Astrocyte of the hippocampus (primary cell): ENCODE results near the gene LRRC38.

Source experiments
- DNase-seq: peaks from one replicate; pipeline ENCODE4 v3.0.0; 2011; ENCODE audit warnings: low read depth, low spot score

Gene LRRC38

DNA sequence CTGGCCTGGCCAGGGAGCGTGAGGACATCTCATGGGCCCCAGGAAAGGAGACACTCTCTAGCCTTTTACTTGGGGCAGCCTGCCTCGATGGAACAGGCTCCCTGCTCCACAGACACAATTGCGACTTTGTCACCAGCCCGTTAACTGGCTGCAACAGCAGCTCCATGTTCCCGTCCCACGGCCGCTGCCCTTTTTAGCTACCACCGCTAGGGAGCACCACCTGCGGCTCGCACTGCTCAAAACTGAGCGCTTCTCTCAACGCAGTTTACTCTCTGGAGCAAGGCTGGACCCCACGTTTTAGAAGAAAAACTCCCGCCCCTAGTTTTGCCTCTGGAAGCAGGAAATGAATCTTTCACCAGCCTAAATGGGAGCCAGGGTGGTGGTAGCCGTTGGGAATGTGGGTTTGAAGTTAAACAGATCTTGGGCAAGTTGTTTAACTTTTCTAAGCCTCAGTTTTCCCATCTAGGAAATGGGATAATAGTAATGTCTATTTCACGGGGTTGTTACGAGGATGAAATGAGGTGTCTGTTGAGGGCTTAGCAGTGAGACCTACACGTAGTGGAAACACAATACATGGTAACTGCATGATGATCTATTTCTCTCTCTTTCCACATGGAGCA, 3.5 kb upstream of the LRRC38 start:
- DNase-seq, result peak; percentile 16

- no peak for DNase-seq
Measured at GRCh38 chr1:13516606-13517005, 2.8 kb upstream of the LRRC38 start.

- DNase-seq, result no peak
Measured at GRCh38 chr1:13514821-13515220, 1.0 kb upstream of the LRRC38 start.

- DNase-seq, result peak; percentile 17
Measured at GRCh38 chr1:13513063-13513894, 524 bp downstream of the LRRC38 start.

DNA sequence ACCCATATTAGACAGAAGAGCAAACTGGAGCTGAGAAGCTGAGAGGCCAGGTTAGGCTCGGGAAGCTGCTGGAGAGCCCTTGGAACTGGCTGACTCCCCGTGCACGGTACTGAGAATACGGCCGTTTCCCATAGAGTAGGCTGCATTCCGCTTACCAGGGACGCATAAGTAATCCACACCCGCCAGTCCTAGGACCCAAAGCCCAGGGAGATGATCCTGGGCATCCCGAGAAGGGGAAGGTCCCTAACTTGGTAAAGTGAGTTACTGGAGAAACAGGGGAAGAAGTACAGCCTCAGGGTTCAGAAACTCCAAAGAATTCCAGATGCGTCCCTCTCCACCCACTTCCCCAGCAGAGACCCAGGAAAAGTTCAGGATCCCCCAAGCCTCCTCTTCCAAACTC, 1.3 kb downstream of the LRRC38 start:
- no peak for DNase-seq

DNA sequence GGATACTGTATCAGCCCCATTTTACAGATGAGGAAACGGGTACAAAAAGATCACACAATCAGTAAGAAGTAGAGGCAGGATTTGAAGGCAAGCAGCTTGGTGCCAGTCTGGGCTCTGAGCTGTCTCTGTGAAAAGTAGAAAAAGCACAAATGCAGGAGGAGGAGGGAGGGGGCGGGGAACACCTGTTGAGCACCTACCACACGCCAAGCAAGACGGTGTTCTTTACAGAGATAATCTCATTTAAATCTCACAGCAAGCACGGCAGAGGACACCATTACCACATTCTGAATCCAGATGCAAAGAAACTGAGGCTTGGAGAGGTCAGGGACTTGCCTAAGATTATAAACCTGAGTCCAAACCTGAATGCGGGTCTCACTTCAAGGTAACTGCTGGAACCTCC, 3.3 kb downstream of the LRRC38 start:
- DNase-seq, result no peak

DNA sequence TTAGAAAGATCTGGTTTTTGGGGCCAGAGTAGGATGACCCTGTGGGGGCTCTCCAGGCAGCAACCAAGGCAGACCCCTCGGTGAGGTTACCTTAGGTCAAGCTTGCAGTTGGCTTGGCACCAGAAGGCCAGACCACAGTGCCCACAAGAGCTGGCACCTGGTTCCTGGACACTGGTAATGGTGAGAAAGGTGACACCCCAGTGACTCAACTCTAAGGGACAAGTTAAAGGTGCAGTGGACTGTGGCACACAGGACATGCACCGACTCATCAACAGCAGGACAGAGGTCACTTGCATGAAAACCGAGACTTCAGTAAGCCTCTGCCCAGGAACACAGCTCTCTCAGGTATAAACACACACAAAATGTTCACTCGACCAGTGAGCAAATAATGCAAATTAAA, 6.7 kb downstream of the LRRC38 start:
- DNase-seq, result no peak

- DNase-seq, result no peak
Measured at GRCh38 chr1:13505020-13505419, 8.8 kb downstream of the LRRC38 start.

DNA sequence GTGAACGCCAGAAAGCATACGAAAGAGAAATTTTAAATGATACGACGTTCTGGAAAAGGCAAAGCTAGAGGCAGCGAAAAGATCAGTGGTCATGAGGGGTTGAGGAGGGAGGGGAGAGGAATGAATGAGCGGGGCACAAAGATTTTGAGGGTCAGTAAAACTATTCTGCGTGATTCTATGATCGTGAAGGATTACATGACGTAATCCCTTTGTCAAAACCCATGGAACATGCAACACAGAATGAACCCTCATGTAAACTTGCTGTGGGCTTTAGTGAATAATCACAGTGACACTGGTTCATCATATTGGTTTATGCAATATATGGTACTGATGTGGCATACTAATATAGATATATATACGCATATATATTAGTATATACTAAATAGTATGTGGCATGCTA, 13.0 kb downstream of the LRRC38 start:
- DNase-seq, result no peak

GRCh38 chr1:13499422-13499821, 14.4 kb downstream of the LRRC38 start:
- DNase-seq, result no peak

DNA sequence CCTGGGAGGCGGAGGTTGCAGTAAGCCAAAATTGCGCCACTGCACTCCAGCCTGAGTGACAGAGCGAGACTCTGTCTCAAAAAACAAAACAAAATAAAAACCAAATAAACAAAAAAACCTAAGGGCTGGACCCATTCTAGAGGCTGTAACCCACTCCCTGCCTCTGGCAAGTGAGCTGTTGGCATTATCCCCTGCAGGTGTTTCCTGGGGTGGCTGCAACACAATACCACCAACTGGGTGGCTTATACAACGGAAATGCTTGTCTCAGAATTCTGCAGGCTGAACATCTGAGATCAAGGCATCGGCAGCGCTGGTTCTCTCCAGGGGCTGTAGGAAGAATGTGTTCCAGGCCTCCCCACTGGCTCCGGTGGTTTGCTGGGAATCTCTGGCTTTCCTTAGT, 15.2 kb downstream of the LRRC38 start:
- no peak for DNase-seq

GRCh38 chr1:13495186-13495585, 18.6 kb downstream of the LRRC38 start:
- no peak for DNase-seq

GRCh38 chr1:13494712-13495111, 19.1 kb downstream of the LRRC38 start:
- DNase-seq, result no peak

GRCh38 chr1:13494025-13494424, 19.8 kb downstream of the LRRC38 start:
- DNase-seq, result no peak

DNA sequence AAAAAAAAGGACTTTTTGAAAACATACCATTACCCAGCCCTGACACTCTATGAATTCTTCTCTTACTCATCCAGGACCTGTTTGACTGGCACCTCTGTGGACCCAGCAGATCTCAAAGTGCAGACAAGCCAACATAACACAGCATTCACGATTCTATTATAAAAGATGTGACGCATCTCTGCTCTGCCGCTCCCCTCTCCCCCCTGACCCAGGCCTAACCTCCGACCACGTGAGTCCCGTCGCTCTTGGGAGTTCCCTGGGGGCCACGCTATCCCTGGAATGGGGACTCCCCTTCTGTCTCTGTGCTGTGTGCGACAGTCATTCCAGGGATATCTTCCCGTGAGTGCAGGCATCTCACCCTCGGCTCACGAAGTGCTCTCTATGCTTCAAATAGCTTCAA, 21.1 kb downstream of the LRRC38 start:
- DNase-seq, result no peak

GRCh38 chr1:13487957-13488356, 25.8 kb downstream of the LRRC38 start:
- DNase-seq, result no peak

DNA sequence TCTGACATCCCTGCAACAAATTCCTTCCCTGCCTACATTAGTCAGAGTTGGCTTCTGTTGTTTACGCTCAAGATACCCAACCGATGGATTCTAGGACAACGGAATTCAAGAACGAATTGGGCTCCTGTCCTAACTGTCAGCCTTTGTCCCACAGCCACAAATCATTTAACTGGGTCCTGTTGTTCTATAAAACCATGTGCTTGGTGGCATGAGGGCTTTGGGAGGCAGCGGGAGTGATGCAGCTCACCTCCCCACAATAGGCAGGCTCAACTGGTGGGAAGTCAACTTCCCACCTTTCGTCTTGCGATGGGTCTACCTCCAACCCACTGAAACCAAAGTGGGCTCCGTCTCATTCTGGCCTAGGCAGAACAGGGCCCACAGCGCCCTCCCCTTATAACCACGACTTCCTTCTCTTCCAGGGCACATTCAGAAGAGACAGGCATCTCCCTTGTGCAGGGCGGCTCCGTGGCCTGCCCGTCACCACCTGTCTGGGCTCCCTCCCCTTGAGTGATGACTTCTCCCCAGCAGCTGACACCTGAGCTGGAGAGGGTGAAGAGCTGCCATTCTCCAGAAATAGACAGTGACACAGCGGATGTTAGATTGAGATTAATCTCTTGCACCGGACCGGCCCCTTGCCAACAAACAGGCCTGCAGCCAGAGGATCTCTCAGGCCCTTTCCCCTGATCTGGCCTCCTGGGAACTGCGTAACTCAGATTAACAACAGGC, 26.5 kb downstream of the LRRC38 start:
- DNase-seq, result no peak

GRCh38 chr1:13483946-13484345, 29.9 kb downstream of the LRRC38 start:
- no peak for DNase-seq

GRCh38 chr1:13482600-13482999, 31.2 kb downstream of the LRRC38 start:
- DNase-seq, result no peak

- no peak for DNase-seq
Measured at GRCh38 chr1:13479171-13479856, 34.5 kb downstream of the LRRC38 start.

GRCh38 chr1:13478692-13479091, 35.1 kb downstream of the LRRC38 start:
- DNase-seq, result no peak

- peak; percentile 20 for DNase-seq
Measured at GRCh38 chr1:13469343-13469742, 44.5 kb downstream of the LRRC38 start.
